HCT116 (cell line): ENCODE results near the gene TPX2. TPM values are rescaled to one million over a fixed set of nuclear protein-coding genes. Genes with fewer than 3 reads are reported as not detected.

Experiments
- ATAC-seq: fragments of 200-7000 bp; cut with Tn5 transposase; 2 replicates; pipeline ENCODE4 v1.9.1; 2020; ENCODE audit warnings: mild to moderate bottlenecking, moderate library complexity
- BruUV-seq: library from RNA; stranded (reverse); fragments of 400-500 nt; replicated peaks from 2 replicates; lab custom pipeline; 2021; lab: Mats Ljungman, UMichigan
- CTCF ChIA-PET: fragments of 300-600 bp; sonication (Branson Sonifier 250); formaldehyde crosslinking; loops from one replicate; lab custom pipeline; 2021; ENCODE audit warnings: antibody characterized with exemption; lab: Charles Lee
- POLR2A ChIA-PET: fragments of 300-600, 350-600 bp; sonication (Branson Sonifier 250); formaldehyde crosslinking; loops from one replicate; lab custom pipeline; 2021; ENCODE audit warnings: antibody characterized with exemption; lab: Charles Lee
- RAD21 ChIA-PET, 2 experiments: fragments of 300-600 bp; sonication (Branson Sonifier 250); formaldehyde crosslinking; loops; one replicate each; lab custom pipeline; 2023; ENCODE audit warnings: low total read pairs in 2 of 2; ENCODE audit not compliant: uncharacterized antibody in 2 of 2, unreplicated experiment in 2 of 2, low non-redundant PET in 1 of 2; lab: Charles Lee
- DNase-seq: peaks from one replicate; pipeline ENCODE4 v3.0.0-alpha.2; 2010; ENCODE audit warnings: low read depth, low spot score
- H2AFZ ChIP-seq: fragments of 200-600 bp; shearing (Covaris generic), sonication (generic); 2 replicates; pipeline ENCODE4 v1.6.1; 2017; ENCODE audit warnings: low read depth, mixed run types, mixed read lengths, antibody characterized with exemption, low read length; ENCODE audit not compliant: poor library complexity, severe bottlenecking
- H3K27ac ChIP-seq: 2 replicates; pipeline ENCODE4 v1.5.1; 2012; ENCODE audit warnings: low read depth, low read length
- H3K27me3 ChIP-seq: fragments of 200-600 bp; sonication (generic); 2 replicates; pipeline ENCODE4 v1.6.1; 2016; ENCODE audit warnings: mixed run types, low read length, mixed read lengths; ENCODE audit not compliant: insufficient read depth
- H3K36me3 ChIP-seq, 2 experiments: fragments of 200-500 bp in 1 of 2; fragments of 200-600 bp in 1 of 2; sonication (Bioruptor generic) in 1 of 2; sonication (generic) in 1 of 2; 2 replicates each; pipeline versions ENCODE4 v1.5.1 to v1.6.1; 2014 to 2016; ENCODE audit warnings: low read length in 2 of 2, inconsistent platforms in 1 of 2, mixed read lengths in 1 of 2, mixed run types in 1 of 2; ENCODE audit not compliant: insufficient read depth in 2 of 2, control insufficient read depth in 1 of 2
- H3K4me1 ChIP-seq, 2 experiments: fragments of 200-600 bp in 1 of 2; sonication (generic) in 1 of 2; 2 replicates each; pipeline versions ENCODE4 v1.5.1 to v1.6.1; 2012 to 2017; ENCODE audit warnings: low read length in 2 of 2, inconsistent platforms in 1 of 2, mild to moderate bottlenecking in 1 of 2, mixed read lengths in 1 of 2, mixed run types in 1 of 2, moderate library complexity in 1 of 2; ENCODE audit not compliant: insufficient read depth in 2 of 2, control insufficient read depth in 1 of 2
- H3K4me2 ChIP-seq: fragments of 200-600 bp; sonication (generic); 2 replicates; pipeline ENCODE4 v1.6.1; 2017; ENCODE audit warnings: mixed run types, low read length, mixed read lengths
- H3K4me3 ChIP-seq, 2 experiments: fragments of 200-600 bp in 1 of 2; sonication (generic) in 1 of 2; replicated peaks in 1 of 2; 2 replicates each; pipeline ENCODE4 v1.5.1; 2011 to 2016; ENCODE audit warnings: low read length in 2 of 2, control low read depth in 1 of 2, low read depth in 1 of 2, mild to moderate bottlenecking in 1 of 2, mixed read lengths in 1 of 2, mixed run types in 1 of 2
- H3K79me2 ChIP-seq: fragments of 200-600 bp; sonication (generic); 2 replicates; pipeline ENCODE4 v1.6.1; 2017; ENCODE audit warnings: mild to moderate bottlenecking, mixed run types, low read length, moderate library complexity, mixed read lengths; ENCODE audit not compliant: insufficient read depth
- H3K9ac ChIP-seq: fragments of 200-600 bp; sonication (generic); 2 replicates; pipeline ENCODE4 v1.6.1; 2016; ENCODE audit warnings: low read length, mixed read lengths
- H3K9me2 ChIP-seq: fragments of 200-600 bp; sonication (generic), shearing (Covaris generic); 2 replicates; pipeline ENCODE4 v1.6.1; 2017; ENCODE audit warnings: mixed run types, mild to moderate bottlenecking, moderate library complexity; ENCODE audit not compliant: insufficient read depth
- H3K9me3 ChIP-seq, 2 experiments: fragments of 200-500 bp in 1 of 2; fragments of 200-600 bp in 1 of 2; sonication (Bioruptor generic) in 1 of 2; sonication (generic) in 1 of 2; 2 replicates each; pipeline ENCODE4 v1.6.1; 2014 to 2017; ENCODE audit warnings: low read length in 2 of 2, mixed read lengths in 2 of 2, inconsistent platforms in 1 of 2, low read depth in 1 of 2, mild to moderate bottlenecking in 1 of 2, mixed run types in 1 of 2, moderate library complexity in 1 of 2; ENCODE audit not compliant: control insufficient read depth in 1 of 2, insufficient read depth in 1 of 2
- H4K20me1 ChIP-seq: fragments of 200-600 bp; sonication (generic), shearing (Covaris generic); 2 replicates; pipeline ENCODE4 v1.6.1; 2017; ENCODE audit warnings: mixed run types, mild to moderate bottlenecking, moderate library complexity; ENCODE audit not compliant: insufficient read depth
- ATF3 ChIP-seq: IDR thresholded peaks from 2 replicates; pipeline ENCODE4 v1.6.1; 2012
- CBX3 ChIP-seq: IDR thresholded peaks from 2 replicates; pipeline ENCODE4 v1.6.1; 2012; ENCODE audit warnings: low read depth
- CEBPB ChIP-seq: IDR thresholded peaks from 2 replicates; pipeline ENCODE4 v1.6.1; 2012; ENCODE audit warnings: low read depth
- CTCF ChIP-seq, 3 experiments: fragments of 200-600 bp in 1 of 3; sonication (generic) in 1 of 3; IDR thresholded peaks in 2 of 3; conservative IDR thresholded peaks in 1 of 3; 2 replicates each; pipeline ENCODE4 v1.5.1; 2012 to 2017; ENCODE audit warnings: low read depth in 2 of 3, low read length in 2 of 3, antibody characterized with exemption in 1 of 3, borderline replicate concordance in 1 of 3, control low read depth in 1 of 3, mild to moderate bottlenecking in 1 of 3, mixed read lengths in 1 of 3, mixed run types in 1 of 3, moderate library complexity in 1 of 3; ENCODE audit not compliant: insufficient read depth in 1 of 3
- EGR1 ChIP-seq: IDR thresholded peaks from 2 replicates; pipeline ENCODE4 v1.6.1; 2012; ENCODE audit warnings: low read depth
- EZH2phosphoT487 ChIP-seq: fragments of 200-600 bp; IDR thresholded peaks from 2 replicates; pipeline ENCODE4 v1.6.1; 2018; ENCODE audit warnings: antibody characterized with exemption, borderline replicate concordance
- FOSL1 ChIP-seq: IDR thresholded peaks from 2 replicates; pipeline ENCODE4 v1.6.1; 2012; ENCODE audit warnings: low read depth
- POLR2A ChIP-seq: IDR thresholded peaks from 2 replicates; pipeline ENCODE4 v1.7.0; 2011; ENCODE audit warnings: borderline replicate concordance; ENCODE audit not compliant: insufficient read depth, insufficient read length; ENCODE audit errors: extremely low read depth
- POLR2AphosphoS5 ChIP-seq: IDR thresholded peaks from 2 replicates; pipeline ENCODE4 v1.6.1; 2011; ENCODE audit warnings: mild to moderate bottlenecking, low read depth, low read length, moderate library complexity
- RAD21 ChIP-seq: IDR thresholded peaks from 2 replicates; pipeline ENCODE4 v1.6.1; 2012; ENCODE audit warnings: low read depth, mild to moderate bottlenecking
- REST ChIP-seq: IDR thresholded peaks from 2 replicates; pipeline ENCODE4 v1.6.1; 2012; ENCODE audit warnings: low read depth
- SIN3A ChIP-seq: IDR thresholded peaks from 2 replicates; pipeline ENCODE4 v1.6.1; 2012; ENCODE audit warnings: low read depth
- SP1 ChIP-seq: IDR thresholded peaks from 2 replicates; pipeline ENCODE4 v1.6.1; 2012; ENCODE audit warnings: low read depth
- SRF ChIP-seq: IDR thresholded peaks from 2 replicates; pipeline ENCODE4 v1.6.1; 2012; ENCODE audit warnings: low read depth
- TCF7L2 ChIP-seq: IDR thresholded peaks from 2 replicates; pipeline ENCODE4 v1.7.0; 2011; ENCODE audit warnings: borderline replicate concordance, inconsistent platforms; ENCODE audit not compliant: insufficient read depth, insufficient read length; ENCODE audit errors: extremely low read depth
- ZBTB33 ChIP-seq: IDR thresholded peaks from 2 replicates; pipeline ENCODE4 v1.6.1; 2011; ENCODE audit warnings: mild to moderate bottlenecking, low read length, moderate library complexity; ENCODE audit not compliant: insufficient replicate concordance; ENCODE audit errors: extremely low read depth
- ZFX ChIP-seq: fragments of 450-650 bp; IDR thresholded peaks from 2 replicates; pipeline ENCODE4 v1.6.1; 2017
- ZNF274 ChIP-seq: fragments of 200-500 bp; sonication (Bioruptor generic); IDR thresholded peaks from 2 replicates; pipeline ENCODE4 v1.6.1; 2014; ENCODE audit warnings: mild to moderate bottlenecking, low read depth, low read length, inconsistent platforms
- intact Hi-C: fragments of 100-400 bp; cut with micrococcal nuclease; formaldehyde crosslinking; loops from 2 replicates; pipeline ENCODE4 v1.10.0; 2022
- total RNA-seq: library from RNA; stranded (reverse); gene quantifications from one replicate; pipeline ENCODE4 v1.2.1, GENCODE V29; 2021; ENCODE audit not compliant: unreplicated experiment

TPX2 gene
- total RNA-seq, 1 experiment from 2014 or later = 163 TPM

GRCh38 chr20:31843288-31843687, 104.2 kb downstream of the TPX2 start:
- no peaks in the 10 kb centered on the region for H3K9me3 ChIP-seq
- ChIA-PET RAD21 (no interaction called here), CTCF (interaction anchor here (2.3 kb wide), 1 partner anchor 10 kb away, joined by 11 read pairs; no protein-coding TSS in a partner anchor), POLR2A (no interaction called here)
- no peak overlapping the region for H3K4me3 ChIP-seq
- peaks cover 16 to 31% of the 10 kb centered on the region in 2 experiments for H3K4me1 ChIP-seq
- no peaks in the 10 kb centered on the region for H3K79me2 ChIP-seq
- H2AFZ ChIP-seq = no peak overlapping the region
- H4K20me1 ChIP-seq = no peaks in the 10 kb centered on the region
- H3K4me2 ChIP-seq = no peak overlapping the region
- no peaks in the 10 kb centered on the region for H3K9me2 ChIP-seq
- H3K9ac ChIP-seq = no peak overlapping the region
- no peak overlapping the region for H3K27ac ChIP-seq
- BruUV-seq = no TSS peak
- no peak for DNase-seq
- no peak for ATAC-seq
- intact Hi-C loops = no loop called here
- H3K27me3 ChIP-seq = no peaks in the 10 kb centered on the region
- no peaks in the 10 kb centered on the region for H3K36me3 ChIP-seq
- TF ChIP-seq SRF = no peak
- TF ChIP-seq EZH2phosphoT487 = no peak
- no peak for TF ChIP-seq EGR1
- no peak for TF ChIP-seq CEBPB
- no peak for TF ChIP-seq TCF7L2
- no peak for TF ChIP-seq ATF3
- no peak for TF ChIP-seq CBX3
- no peak for TF ChIP-seq POLR2A
- no peak for TF ChIP-seq ZBTB33
- TF ChIP-seq RAD21 = no peak
- no peak for TF ChIP-seq REST
- TF ChIP-seq POLR2AphosphoS5 = no peak
- TF ChIP-seq ZFX = no peak
- no peak for TF ChIP-seq SP1
- TF ChIP-seq CTCF (IDR thresholded peaks at IDR 0.05 in 2 of 3, conservative IDR thresholded peaks at IDR 0.05 in 1 of 3; ENCODE audit: borderline replicate concordance in 1 of 3, insufficient read depth in 1 of 3, low read depth in 2 of 3, low read length in 2 of 3) = no peak
- TF ChIP-seq FOSL1 = no peak
- TF ChIP-seq SIN3A = no peak
- no peak for TF ChIP-seq ZNF274
- TF ChIP-seq, all 23 proteins: peak for 0
